Skeletal muscle satellite cell (primary cell): ENCODE data around the gene KICS2.

Experiments used
- H3K27me3 ChIP-seq: 2 replicates; pipeline ENCODE4 v1.7.0; 2013; ENCODE audit warnings: low read length; ENCODE audit not compliant: control insufficient read depth, insufficient read depth
- H3K36me3 ChIP-seq: 2 replicates; pipeline ENCODE4 v1.7.0; 2013; ENCODE audit warnings: mild to moderate bottlenecking, control low read depth, low read length; ENCODE audit not compliant: insufficient read depth
- H3K4me1 ChIP-seq: 2 replicates; pipeline ENCODE4 v1.7.0; 2013; ENCODE audit warnings: low read length; ENCODE audit not compliant: control insufficient read depth, insufficient read depth
- H3K4me2 ChIP-seq: 2 replicates; pipeline ENCODE4 v1.7.0; 2013; ENCODE audit warnings: mild to moderate bottlenecking, low read length
- H3K4me3 ChIP-seq: 2 replicates; pipeline ENCODE4 v1.7.0; 2013; ENCODE audit warnings: low read length
- H3K9ac ChIP-seq: 2 replicates; pipeline ENCODE4 v1.7.0; 2013; ENCODE audit warnings: mild to moderate bottlenecking, low read depth, low read length, moderate library complexity
- H3K9me3 ChIP-seq: replicated peaks from 2 replicates; pipeline ENCODE4 v1.7.0; 2013; ENCODE audit warnings: mild to moderate bottlenecking, control low read depth, low read length

KICS2 gene

DNA sequence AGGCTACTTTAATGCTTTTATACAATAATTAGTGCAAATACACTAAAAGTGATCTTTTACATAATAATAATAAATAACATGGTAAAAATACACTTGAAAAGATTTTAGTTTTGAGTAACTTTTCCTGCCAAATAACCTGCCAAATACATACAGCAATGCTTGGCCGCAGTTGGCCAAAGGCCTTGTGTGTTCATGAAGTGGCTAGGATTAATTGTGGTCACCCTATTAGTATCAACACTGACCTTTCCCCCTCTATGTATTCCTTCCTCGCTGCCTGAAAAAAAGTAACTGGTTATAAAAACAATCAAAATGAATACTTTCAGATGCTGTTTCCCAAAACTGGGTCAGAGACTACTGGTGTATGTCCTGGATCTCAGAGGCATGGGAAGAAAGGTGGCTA is 34.3 kb downstream of the KICS2 start:
- Histone ChIP-seq H3K36me3 (no peaks in the 10 kb centered on the region), H3K9me3 (no peaks in the 10 kb centered on the region), H3K27me3 (no peaks in the 10 kb centered on the region), H3K4me3 (no peak overlapping the region), H3K4me2 (peak overlapping the region; percentile 55), H3K9ac (no peak overlapping the region), H3K4me1 (peaks cover 30% of the 10 kb centered on the region)

DNA sequence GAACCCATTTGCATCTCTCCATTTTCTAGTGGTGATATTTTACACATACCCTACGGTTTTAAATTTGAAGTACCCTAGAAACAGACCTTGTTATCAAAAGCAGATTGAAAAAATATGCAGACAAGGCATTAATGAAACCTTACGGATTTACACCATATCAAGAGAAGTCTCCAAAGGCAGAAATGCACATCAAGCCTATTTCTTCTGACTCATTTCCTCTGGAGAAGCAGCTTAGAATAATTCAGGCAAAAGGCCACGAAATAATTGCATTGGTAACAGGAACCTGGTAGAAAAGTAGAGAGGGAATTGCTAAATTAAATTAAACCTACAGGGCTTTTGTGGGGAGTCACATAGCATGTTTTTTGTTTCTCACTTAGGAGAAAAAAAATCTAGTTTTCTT is 34.7 kb downstream of the KICS2 start:
- Histone ChIP-seq H3K36me3 (no peaks in the 10 kb centered on the region), H3K27me3 (no peaks in the 10 kb centered on the region), H3K4me2 (peak overlapping the region; percentile 55), H3K9ac (peak overlapping the region; percentile 25), H3K4me1 (peaks cover 34% of the 10 kb centered on the region), H3K4me3 (peak overlapping the region; percentile 29), H3K9me3 (no peaks in the 10 kb centered on the region)

DNA sequence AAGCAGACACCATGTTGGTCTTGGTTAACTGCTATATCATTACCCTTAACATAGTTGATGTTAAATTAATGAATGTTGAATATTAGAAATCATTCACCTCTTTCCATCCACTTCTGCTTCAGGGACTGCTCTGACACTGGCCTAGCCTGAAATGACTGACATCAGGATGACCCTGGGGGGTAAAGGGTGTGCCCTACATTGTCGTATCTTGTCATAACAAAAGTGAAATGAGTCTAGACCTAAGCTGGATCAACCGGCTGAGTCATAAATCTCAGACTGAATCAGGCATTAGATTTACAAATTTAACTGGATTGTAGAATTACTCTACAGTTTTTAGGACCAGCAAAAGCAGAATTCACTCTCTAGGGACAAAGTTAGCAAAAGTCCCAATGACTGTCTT is 35.3 kb downstream of the KICS2 start:
- H3K36me3 ChIP-seq: no peaks in the 10 kb centered on the region
- H3K4me2 ChIP-seq: peak overlapping the region; percentile 55
- peak overlapping the region; percentile 25 for H3K9ac ChIP-seq
- peak overlapping the region; percentile 29 for H3K4me3 ChIP-seq
- no peaks in the 10 kb centered on the region for H3K9me3 ChIP-seq
- no peaks in the 10 kb centered on the region for H3K27me3 ChIP-seq
- peaks cover 40% of the 10 kb centered on the region for H3K4me1 ChIP-seq

DNA sequence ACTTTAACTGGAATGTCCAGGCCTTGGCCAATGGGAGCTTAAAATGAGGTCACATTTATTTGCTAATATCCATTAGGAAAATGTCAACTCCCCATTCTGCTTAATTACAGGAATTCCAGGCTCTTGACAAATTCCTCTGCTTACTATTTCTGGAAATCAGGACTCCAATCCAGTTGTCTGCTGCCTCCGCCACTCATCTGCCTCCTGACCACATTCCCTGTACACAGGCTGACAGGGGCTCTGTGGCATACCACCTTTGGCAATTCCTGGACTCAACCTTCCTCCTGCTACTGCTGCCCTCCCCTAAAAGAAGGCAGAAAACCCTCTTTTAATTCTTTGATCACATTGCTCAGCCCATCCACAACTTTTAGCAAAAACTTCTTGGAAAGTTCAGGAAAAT is 37.9 kb downstream of the KICS2 start:
- Histone ChIP-seq H3K9me3 (no peaks in the 10 kb centered on the region), H3K4me2 (no peak overlapping the region), H3K27me3 (no peaks in the 10 kb centered on the region), H3K36me3 (no peaks in the 10 kb centered on the region), H3K4me1 (peaks cover 49% of the 10 kb centered on the region), H3K4me3 (no peak overlapping the region), H3K9ac (no peak overlapping the region)

DNA sequence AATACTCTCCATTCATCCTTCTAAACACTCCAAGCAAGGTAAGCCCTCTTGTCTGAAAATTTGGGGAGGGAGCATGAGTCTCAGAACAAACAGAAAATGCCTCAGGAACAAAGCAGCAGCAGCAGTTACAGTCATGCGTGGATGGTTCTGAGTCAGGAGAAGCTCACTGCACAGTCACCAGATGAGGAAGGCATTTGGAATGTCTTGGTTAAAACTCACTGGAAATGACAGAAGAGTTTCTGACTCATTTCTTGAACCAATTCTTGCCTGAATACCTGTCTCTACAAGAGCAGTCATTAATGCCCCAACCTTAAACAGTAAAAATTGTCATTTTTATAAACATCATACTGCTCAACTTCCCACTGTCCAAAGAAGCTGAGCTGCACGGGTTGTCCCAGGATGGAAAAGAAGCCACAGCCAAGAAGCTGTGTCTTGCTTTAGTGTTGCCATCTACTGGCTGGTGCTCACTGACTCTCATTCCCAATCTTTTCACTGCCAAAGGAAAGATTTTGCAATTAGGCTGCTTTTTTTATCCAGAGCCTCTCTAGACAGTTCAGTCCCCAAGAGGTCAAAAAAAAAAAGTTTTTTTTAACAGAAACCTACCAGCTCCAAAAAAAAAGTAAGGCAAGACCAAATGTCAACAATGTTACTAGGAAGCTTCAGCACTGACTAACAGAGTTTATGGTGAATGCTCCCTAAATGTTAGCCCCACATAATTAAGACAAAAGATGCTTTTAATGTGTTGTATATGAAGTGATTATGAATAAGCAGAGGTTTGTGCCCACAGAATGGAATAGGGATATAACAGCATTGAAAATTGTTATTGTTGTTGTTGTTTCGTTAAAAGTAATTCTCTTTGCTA is 40.4 kb downstream of the KICS2 start:
- peak overlapping the region; percentile 63 for H3K9ac ChIP-seq
- H3K4me2 ChIP-seq: peak overlapping the region; percentile 52
- no peaks in the 10 kb centered on the region for H3K36me3 ChIP-seq
- no peaks in the 10 kb centered on the region for H3K27me3 ChIP-seq
- H3K4me3 ChIP-seq: peak overlapping the region; percentile 6
- no peaks in the 10 kb centered on the region for H3K9me3 ChIP-seq
- peaks cover 48% of the 10 kb centered on the region for H3K4me1 ChIP-seq

DNA sequence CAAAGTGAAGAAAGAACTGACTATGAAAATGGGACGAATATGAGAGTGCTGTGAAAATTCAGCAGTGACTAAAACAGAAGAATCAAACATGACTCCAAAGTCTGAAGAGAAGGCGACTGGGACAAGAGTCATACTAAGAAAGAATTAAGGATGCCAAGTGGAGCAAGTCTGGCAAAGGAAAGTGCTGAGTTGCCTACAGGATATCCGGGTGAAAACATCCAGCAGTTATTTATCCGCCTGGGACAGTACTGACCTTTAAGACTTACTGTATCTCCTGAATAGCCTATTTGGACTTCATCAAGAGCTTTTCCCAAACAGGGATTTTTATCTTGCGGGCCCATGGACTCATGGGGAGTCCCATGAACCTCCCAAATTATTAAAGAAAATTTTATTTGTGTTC is 41.1 kb downstream of the KICS2 start:
- no peaks in the 10 kb centered on the region for H3K36me3 ChIP-seq
- no peak overlapping the region for H3K4me3 ChIP-seq
- peak overlapping the region; percentile 52 for H3K4me2 ChIP-seq
- H3K9ac ChIP-seq: peak overlapping the region; percentile 63
- no peaks in the 10 kb centered on the region for H3K9me3 ChIP-seq
- H3K4me1 ChIP-seq: peaks cover 46% of the 10 kb centered on the region
- no peaks in the 10 kb centered on the region for H3K27me3 ChIP-seq

DNA sequence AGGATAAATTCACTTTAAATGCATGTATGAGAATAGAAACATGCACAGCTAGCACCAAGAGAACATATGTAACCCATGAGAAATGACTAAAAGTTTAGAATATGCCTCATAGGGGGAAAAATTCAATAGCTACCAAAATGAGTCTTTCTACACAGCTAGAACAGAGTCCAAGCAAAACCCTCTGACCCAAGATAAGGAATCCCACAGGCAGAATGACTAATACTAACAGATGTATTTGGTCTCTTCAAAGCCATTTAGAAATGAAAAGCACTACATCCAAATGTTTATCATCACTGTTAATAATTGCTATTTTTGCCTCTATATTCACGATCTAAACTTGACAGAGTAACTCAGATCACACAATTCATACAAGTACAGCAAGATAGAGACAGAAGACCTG is 44.0 kb downstream of the KICS2 start:
- Histone ChIP-seq H3K9ac (no peak overlapping the region), H3K4me3 (no peak overlapping the region), H3K9me3 (no peaks in the 10 kb centered on the region), H3K36me3 (no peaks in the 10 kb centered on the region), H3K4me2 (peak overlapping the region; percentile 21), H3K27me3 (no peaks in the 10 kb centered on the region), H3K4me1 (peaks cover 46% of the 10 kb centered on the region)

DNA sequence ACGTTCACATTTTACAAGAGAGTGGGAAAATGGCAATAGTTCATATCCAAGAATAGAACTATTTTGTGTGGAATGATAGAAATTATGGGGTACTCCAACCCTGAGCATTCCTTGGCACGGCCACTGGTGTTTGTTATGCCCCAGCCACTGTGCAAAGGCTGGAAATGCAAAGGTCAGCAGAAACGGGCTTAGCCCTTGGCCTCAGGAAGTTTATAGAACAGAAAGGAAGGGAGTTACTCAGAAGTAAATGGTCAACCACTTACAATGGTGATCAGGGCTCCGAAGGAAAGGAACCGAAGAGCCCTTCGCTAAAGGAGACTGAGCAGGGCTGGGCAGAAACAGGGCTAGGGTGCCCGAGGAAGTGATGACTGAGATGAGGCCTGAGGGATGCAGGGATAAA is 45.1 kb downstream of the KICS2 start:
- Histone ChIP-seq H3K9me3 (no peaks in the 10 kb centered on the region), H3K4me2 (no peak overlapping the region), H3K9ac (no peak overlapping the region), H3K4me3 (no peak overlapping the region), H3K27me3 (no peaks in the 10 kb centered on the region), H3K4me1 (peaks cover 41% of the 10 kb centered on the region), H3K36me3 (no peaks in the 10 kb centered on the region)

DNA sequence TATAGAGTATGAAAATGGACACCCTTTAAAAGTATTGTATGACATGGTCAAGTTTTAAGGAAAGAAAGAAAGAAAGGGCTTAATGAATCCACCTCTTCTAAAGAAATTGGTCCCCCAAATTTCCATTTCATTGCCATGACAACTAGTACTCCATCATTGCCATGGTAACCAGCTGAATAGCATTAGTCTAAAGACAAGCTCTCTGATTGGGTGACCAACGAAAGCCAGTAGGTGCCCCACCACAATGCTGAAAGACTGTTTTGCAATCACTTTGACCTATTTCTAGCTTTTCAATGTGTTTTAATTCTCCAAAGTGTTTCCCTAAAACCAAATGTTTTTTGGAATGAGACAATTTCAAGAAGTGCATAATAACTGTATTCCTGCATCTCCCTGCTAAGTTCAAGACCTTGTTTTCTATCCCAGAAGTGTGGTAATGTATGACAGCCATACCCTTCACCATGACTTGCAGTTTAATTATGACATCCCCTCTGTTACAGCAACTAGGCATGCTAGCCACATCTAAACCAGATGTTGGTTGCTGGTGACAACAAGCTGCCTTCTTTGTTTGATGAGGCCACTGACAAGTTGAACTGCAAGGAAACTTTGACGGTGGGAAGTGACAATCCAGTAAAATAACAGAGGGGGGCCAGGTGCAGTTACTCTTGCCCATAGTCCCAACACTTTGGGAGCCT is 46.7 kb downstream of the KICS2 start:
- no peak overlapping the region for H3K4me2 ChIP-seq
- H3K4me3 ChIP-seq: no peak overlapping the region
- no peak overlapping the region for H3K9ac ChIP-seq
- H3K9me3 ChIP-seq: no peaks in the 10 kb centered on the region
- no peaks in the 10 kb centered on the region for H3K36me3 ChIP-seq
- H3K27me3 ChIP-seq: no peaks in the 10 kb centered on the region
- peaks cover 43% of the 10 kb centered on the region for H3K4me1 ChIP-seq

DNA sequence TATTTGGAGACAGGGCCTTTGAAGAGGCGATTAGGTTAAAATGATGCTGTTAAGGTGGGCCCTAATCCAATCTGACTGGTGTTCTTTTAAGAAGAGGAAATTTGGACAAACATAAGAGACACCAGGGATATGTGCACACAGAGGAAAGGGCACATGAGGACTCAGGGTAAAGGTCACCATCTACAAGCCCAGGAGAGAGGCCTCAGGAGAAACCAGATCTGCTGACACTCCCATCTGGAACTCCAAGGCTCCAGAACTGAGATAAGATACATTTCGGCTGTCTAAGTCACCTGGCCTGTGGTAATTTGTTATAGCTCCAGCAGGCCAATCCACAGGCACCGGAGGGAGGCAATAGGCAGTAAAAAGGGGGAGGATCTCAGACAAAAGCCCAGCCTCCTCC is 48.6 kb downstream of the KICS2 start:
- no peak overlapping the region for H3K4me3 ChIP-seq
- no peaks in the 10 kb centered on the region for H3K36me3 ChIP-seq
- peaks cover 40% of the 10 kb centered on the region for H3K4me1 ChIP-seq
- no peak overlapping the region for H3K9ac ChIP-seq
- no peaks in the 10 kb centered on the region for H3K9me3 ChIP-seq
- H3K4me2 ChIP-seq: no peak overlapping the region
- no peaks in the 10 kb centered on the region for H3K27me3 ChIP-seq
